ENCODE data around the gene CTAGE9. TPM values are rescaled to one million over a fixed set of nuclear protein-coding genes. Genes with fewer than 3 reads are reported as not detected.

CTAGE9 gene
- total RNA-seq, 4 donors from 2014 or later, result 0.75 TPM; not detected in 3

GRCh38 chr6:131663578-131664165, 47.1 kb downstream of the CTAGE9 start:
- TF ChIP-seq POLR2A (IDR thresholded peaks at IDR 0.05) (no peak), CTCF (IDR thresholded peaks at IDR 0.05) (no peak)
- Histone ChIP-seq H3K9me3 (no peaks in the 10 kb centered on the region), H3K4me3 (replicated peaks in 1 of 3) (no peak overlapping the region), H3K27ac (no peak overlapping the region), H3K36me3 (no peaks in the 10 kb centered on the region), H3K27me3 (no peaks in the 10 kb centered on the region), H3K4me1 (no peaks in the 10 kb centered on the region)
- intact Hi-C loops (cut with DNase I), result no loop called here
- DNase-seq, result no peak
- 93% methylated on average over 2 of the region's 2 CpGs for WGBS, 2 donors

GRCh38 chr6:131660195-131660594, 50.6 kb downstream of the CTAGE9 start:
- no peaks in the 10 kb centered on the region for H3K4me1 ChIP-seq
- H3K27ac ChIP-seq, result no peak overlapping the region
- TF ChIP-seq POLR2A (IDR thresholded peaks at IDR 0.05), result no peak
- TF ChIP-seq CTCF (IDR thresholded peaks at IDR 0.05), result no peak
- H3K36me3 ChIP-seq, result no peaks in the 10 kb centered on the region
- no peak overlapping the region for H3K4me3 ChIP-seq (replicated peaks in 1 of 3)
- no peaks in the 10 kb centered on the region for H3K9me3 ChIP-seq
- intact Hi-C loops (cut with DNase I), result no loop called here
- WGBS, 2 donors, result 63 to 69% methylated on average over 1 of the region's 1 CpG
- DNase-seq, result no peak
- H3K27me3 ChIP-seq, result no peaks in the 10 kb centered on the region

Other genes with a start within 250 kb of the CTAGE9 start
- 1 to 10 TPM in 1 of 4 donors, under 1 TPM in 1, not detected in 2; 0.50 to 2.9 TPM for gene ARG1, start 137.8 kb downstream of the CTAGE9 start, total RNA-seq
- gene MED23, start 82.8 kb downstream of the CTAGE9 start, total RNA-seq, result 10 to 100 TPM; 42.6 to 54.7 (median 46.7) TPM
- 1 to 10 TPM in 1 of 4 donors, under 1 TPM in 3; 0.29 to 2.1 (median 0.85) TPM for gene ENPP3, start 73.7 kb downstream of the CTAGE9 start, total RNA-seq
- not detected for gene OR2A4, start 9.6 kb downstream of the CTAGE9 start, total RNA-seq
- gene ENPP1, start 97.0 kb upstream of the CTAGE9 start, total RNA-seq, result 100 to 1,000 TPM in 1 of 4 donors, 10 to 100 TPM in 3; 49.7 to 111 (median 62.6) TPM
- gene CCN2, start 240.4 kb upstream of the CTAGE9 start, total RNA-seq, result 100 to 1,000 TPM in 3 of 4 donors, 10 to 100 TPM in 1; 40.1 to 173 (median 137) TPM

All from thyroid gland (tissue), 4 donors.